ENCODE measurements around the gene ZNF524. TPM values are rescaled to one million over a fixed set of nuclear protein-coding genes. Genes with fewer than 3 reads are reported as not detected.
A peak's percentile ranks its signal among the peaks of the same experiment; 100 is the strongest.

ZNF524 gene, protein sequence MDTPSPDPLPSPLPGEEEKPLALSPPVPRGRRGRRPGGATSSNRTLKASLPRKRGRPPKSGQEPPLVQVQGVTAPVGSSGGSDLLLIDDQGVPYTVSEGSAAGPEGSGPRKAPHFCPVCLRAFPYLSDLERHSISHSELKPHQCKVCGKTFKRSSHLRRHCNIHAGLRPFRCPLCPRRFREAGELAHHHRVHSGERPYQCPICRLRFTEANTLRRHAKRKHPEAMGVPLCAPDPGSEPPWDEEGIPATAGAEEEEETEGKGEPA
- total RNA-seq = 10 to 100 TPM in 8 of 10 donors, 1 to 10 TPM in 2; 7.9 to 22.0 (median 12.9) TPM
- polyA plus RNA-seq = 10 to 100 TPM; 34.9 to 39.4 TPM
- long read RNA-seq, donor 1, transcript ZNF524-203 (1 exons, 1,260 nt) = minor isoform, 6 of 20 reads
- long read RNA-seq, donor 1, transcript ZNF524-201 (2 exons, 1,102 nt) = major isoform, 14 of 20 reads
- long read RNA-seq, donor 1, partial matches to known transcripts = 0 of 20 reads
- long read RNA-seq, donor 1, other reads (novel, unspliced or antisense) = 0 of 20 reads
- long read RNA-seq, donor 2, transcript ZNF524-201 (2 exons, 1,102 nt) = major isoform, 24 of 34 reads
- long read RNA-seq, donor 2, transcript ZNF524-203 (1 exons, 1,260 nt) = minor isoform, 9 of 34 reads
- long read RNA-seq, donor 2, partial matches to known transcripts = 0 of 34 reads
- long read RNA-seq, donor 2, other reads (novel, unspliced or antisense) = 0 of 34 reads
- long read RNA-seq, donor 3, transcript ZNF524-201 (2 exons, 1,102 nt) = major isoform, 9 of 11 reads
- long read RNA-seq, donor 3, partial matches to known transcripts = 0 of 11 reads
- long read RNA-seq, donor 3, other reads (novel, unspliced or antisense) = 0 of 11 reads

DNA sequence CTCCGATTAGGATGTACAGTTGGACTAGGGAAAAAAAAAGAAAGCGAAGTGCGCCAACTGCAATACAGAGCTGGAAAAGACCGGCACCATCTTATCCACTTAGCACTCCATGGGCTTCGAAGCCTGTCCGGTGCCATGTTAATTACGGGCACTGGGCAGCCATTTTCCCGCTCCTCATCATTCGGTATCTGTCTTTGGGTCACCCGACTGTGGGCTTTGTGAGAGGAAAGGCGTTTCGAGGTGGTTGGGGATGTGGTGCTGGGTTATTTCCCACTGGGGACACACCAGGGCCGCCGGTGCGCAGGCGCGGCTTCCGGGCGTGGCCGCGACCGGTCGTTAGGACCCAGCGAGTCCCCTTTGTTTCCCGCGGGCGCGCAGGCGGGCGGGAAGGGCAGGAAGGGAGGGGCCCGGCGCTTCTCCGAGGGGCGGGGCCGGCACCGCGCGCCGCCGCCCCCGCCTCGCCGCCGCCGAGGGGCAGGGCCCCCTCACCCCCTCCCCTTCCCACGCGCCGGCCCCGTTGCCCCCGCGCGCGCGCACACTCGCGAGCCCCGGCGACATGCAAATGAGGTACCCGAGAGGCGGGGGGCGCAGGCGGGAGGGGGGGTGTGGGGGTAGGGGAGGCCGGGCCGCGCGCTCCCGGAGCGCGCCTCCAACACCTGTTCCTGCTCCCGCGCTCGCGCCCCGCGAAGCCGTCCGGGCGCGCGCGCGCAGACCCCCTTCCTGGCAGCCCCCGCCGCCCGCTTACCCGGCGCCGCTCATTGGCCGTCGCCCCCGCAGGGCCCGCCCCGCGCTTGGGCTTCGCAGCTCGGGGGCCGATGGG, at the start of gene ZNF524:
Gene ZNF524, plus strand, starts transcription at position 447 of the 820 bp plus-strand sequence. CDS start 1,825 bp downstream, outside the sequence.
- peak; percentile 63 to 79 (median 72) for ATAC-seq

DNA sequence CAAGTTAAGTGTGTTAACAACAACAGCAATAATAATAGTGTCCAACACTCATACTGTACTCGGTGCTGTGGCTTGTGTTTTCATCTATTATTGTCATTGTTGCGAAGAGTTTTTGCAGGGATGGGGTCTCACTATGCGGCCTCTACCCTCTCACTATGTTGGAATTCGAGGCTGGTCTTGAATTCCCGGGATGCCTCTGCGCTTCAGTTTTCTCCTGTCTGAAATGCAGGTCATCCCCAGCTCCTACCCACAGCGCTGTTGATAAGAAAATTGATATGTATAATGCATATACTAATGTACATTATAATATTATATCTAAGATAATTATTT, 49.8 kb upstream of the ZNF524 start:
- Histone ChIP-seq H3K9me3 (no peaks in the 10 kb centered on the region), H3K4me3 (peak overlapping the region in 4 of 10 donors; percentile 42 to 51 (median 46)), H3K4me1 (peaks cover 15 to 48% (median 34%) of the 10 kb centered on the region in 9 donors), H3K36me3 (no peaks in the 10 kb centered on the region), H3K27me3 (peaks cover 0 to 7% (median 0%) of the 10 kb centered on the region in 7 donors), H3K27ac (peak overlapping the region in 6 of 10 donors; percentile 62 to 77 (median 66))
- ATAC-seq (no peak), DNase-seq (no peak)
- TF ChIP-seq CTCF (IDR thresholded peaks at IDR 0.05) = peak in 2 of 9 donors; percentile 1 to 33
- 46 to 53% methylated on average over 7 of the region's 7 CpGs for WGBS, 2 donors
- intact Hi-C loops (cut with DNase I) = no loop called here

More for the DNA sequence above, at the start of gene ZNF524:
- intact Hi-C loops (cut with DNase I) = loop anchor here in 4 of 10 donors (1.0 to 10.0 kb wide), 6 partner anchors 24 to 85 kb away; partner anchors contain the start of genes SBK3 (in 1 of the 4) and ZNF784 (in 1 of the 4)
- DNase-seq = peak; percentile 89 to 91
- WGBS, 2 donors = 1% methylated on average over 38 to 97 of the region's 97 CpGs
- H3K9me3 ChIP-seq = no peaks in the 10 kb centered on the region
- H3K4me1 ChIP-seq = peaks cover 4 to 34% (median 27%) of the 10 kb centered on the region in 9 donors
- TF ChIP-seq CTCF (IDR thresholded peaks at IDR 0.05) = no peak
- H3K4me3 ChIP-seq = peak within 1 kb of the TSS; percentile 54 to 94 (median 76)
- H3K27me3 ChIP-seq = no peaks in the 10 kb centered on the region
- peaks cover 0 to 33% (median 5%) of the 10 kb centered on the region in 9 donors for H3K36me3 ChIP-seq
- H3K27ac ChIP-seq = peak within 1 kb of the TSS; percentile 96 to 100 (median 98)

GRCh38 chr19:55552206-55552605, 47.9 kb upstream of the ZNF524 start:
- Histone ChIP-seq H3K4me1 (peaks cover 5 to 31% (median 17%) of the 10 kb centered on the region in 9 donors), H3K27me3 (peaks cover 0 to 7% (median 0%) of the 10 kb centered on the region in 7 donors), H3K27ac (no peak overlapping the region), H3K9me3 (no peaks in the 10 kb centered on the region), H3K36me3 (no peaks in the 10 kb centered on the region), H3K4me3 (no peak overlapping the region)
- ATAC-seq (no peak), DNase-seq (no peak)
- no peak for TF ChIP-seq CTCF (IDR thresholded peaks at IDR 0.05)
- 78 to 84% methylated on average over 5 of the region's 5 CpGs for WGBS, 2 donors
- intact Hi-C loops (cut with DNase I) = no loop called here

All from heart right ventricle (tissue), 16 donors.